ENCODE data around the gene KRTAP5-10.
"Not testable (repeated sequence)": the region's sequence is repeated elsewhere in the genome, so short reads cannot be mapped to it uniquely, and the experiment has no call there.

Gene KRTAP5-10

DNA sequence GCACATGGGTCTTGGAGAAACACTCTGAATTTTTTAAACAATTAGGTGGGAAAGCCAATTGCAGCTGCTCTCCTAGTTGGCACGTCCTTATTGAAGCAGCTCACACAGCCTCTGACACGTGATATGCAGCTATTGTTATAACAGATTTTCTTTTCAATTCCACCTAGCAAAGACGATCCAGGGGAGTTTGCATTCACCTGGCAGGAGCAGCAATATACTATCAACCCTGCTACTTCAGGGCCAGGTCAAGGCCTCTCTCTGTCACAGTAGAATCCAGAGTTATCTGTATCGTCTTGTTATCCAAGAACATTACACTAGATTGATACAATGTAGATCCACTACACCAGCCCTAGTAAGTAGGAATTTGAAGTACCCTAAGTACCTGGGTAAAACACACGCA is 9.1 kb downstream of the KRTAP5-10 start:
- no peak for DNase-seq

DNA sequence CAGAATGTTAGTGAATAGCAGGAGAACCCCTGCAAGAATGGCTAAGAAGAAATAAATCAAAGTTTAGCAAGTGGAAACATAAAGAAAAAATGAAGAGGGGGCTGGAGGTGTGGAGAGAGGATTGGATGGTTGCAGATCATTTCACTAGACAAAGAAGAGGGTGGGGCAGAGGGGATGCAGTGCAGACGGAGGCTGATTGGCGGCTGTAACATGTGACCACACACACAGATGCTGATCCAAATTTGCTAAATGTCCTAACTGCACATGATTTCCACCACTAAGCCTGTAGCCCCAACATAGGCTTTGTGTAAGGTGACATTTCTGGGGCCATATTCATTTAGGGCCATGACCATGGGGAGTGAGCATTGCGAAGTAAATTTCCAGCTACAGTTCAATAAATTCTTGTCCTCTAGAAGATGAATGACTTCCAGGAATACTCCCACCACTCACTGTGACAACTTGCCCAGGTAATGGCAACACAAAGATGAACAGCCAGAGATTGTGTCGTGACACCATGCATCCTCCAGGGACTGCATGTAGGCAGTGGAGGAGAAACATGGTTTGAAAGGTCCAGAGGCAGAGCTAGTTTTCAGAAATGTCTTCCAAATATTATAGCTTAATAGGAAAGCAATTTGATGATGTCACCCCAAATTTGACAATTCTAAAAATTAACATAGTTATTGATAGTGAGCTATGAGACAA is 10.5 kb downstream of the KRTAP5-10 start:
- no peak for DNase-seq

DNA sequence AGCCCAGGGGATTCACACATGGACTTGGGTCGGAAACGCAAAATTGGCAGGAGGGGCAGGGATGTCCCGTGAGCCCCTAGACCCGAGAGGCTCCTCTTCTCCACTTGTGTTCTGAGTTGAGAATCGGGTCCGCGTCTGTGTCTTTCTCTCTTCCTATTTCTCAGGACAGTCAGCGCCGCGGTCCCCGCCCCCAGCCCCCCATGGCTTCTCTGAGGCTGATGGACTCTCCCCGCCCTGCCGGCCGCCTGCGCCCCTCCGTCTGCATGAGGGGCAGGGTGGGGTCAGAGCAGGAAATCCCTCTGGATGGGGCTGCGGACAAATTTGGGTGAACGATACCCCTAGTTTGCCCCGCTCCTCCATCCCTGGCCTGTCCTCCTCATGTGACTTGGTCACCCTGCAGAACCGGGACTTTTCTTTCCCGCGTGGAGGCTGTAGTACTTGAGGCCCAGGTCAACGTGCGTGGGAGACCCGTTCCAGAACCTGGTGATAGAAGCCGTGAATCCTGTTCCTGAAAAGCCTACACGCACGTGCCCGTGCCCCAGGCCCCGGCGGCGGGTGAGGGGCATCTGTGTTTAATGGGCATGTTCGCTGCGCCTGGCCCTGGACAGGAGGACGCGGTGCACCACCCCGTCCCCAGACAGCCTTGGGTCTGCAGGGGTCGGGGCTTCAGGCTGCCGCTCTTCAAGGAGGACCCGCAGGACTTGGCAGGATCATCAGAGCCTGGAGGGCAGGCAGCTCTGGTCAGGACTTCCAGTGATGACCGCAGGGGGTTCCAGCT is 11.5 kb downstream of the KRTAP5-10 start:
- DNase-seq, result not testable (repeated sequence)

DNA sequence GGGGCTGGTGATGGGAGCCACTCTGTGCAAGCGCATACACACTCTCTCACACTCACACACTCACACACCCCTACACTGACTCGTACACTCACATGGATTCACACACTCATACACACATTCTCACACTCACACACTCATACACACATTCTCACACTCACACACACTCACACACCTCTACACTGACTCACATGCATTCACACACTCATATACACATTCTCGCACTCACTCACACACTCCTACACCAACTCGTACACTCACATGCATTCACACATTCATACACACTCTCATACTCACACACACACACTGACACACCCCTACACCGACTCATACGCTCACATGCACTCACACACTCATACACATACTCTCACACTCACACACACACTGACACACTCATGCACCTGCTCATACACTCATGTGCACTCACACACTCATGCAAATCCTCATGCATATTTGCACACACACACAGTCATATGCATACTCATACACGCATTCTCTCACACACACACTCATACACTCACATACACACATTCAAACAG is 12.2 kb downstream of the KRTAP5-10 start:
- DNase-seq, result no peak

DNA sequence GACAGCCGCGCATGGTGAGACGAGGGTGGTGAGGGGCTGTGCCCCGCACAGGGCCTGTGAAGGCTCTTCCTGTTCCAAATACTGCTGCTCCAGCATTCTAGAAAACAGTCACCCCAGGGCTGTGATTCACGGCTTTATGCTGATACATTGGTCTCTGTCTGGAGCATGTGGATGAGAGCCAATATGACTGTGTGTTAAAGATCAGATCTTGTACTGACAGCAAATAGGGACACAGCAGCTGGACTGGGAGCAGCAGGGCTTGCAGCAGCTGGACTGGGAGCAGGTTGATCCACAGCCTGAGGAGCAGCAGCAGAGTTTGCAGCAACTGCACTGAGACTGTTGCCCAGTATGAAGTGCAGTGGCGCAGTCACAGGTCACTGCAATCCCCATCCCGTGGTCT is 14.2 kb downstream of the KRTAP5-10 start:
- not testable (repeated sequence) for DNase-seq

DNA sequence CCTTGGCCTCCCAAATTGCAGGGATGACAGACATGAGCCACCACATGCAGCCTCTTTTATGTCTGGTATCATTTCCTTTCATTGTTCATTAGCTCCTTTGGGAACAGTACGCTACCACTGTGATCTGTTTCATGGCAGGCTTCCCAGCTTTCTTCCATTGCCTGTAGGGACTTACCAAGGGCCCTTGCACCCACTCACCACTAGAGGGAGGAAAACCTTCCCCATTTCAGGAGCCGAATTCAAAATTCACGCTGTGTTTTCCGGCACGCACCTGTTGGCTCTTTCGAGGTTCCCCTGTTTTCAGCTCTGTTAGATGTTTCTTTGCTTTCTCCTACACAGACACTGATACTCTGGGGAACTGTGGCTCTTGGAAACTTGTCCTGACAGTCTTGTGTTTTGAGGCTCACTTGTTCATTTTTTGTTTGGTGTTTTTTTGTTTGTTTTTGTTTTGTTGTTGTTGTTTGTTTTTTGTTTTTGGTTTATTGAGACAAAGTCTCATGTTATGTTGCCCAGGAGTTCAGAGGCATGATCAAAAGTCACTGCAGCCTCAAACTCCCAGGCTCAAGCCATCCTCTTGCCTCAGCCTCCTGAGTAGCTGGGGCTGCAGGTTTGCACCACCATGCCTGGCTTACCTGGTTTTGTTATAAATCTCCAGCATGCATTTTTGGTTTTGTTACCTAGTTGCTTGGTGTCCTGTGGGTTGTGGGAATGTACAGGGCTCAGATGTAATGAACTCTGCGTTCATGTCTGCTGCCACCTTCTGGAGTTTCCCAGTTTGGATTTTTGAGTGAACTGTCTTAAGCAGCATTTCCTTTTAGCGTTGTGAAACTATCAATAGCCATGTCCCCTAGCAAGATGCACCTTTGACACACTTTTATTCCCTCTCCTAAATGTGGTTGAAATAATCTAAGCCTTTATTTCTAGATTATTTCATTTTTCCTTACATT is 15.0 kb downstream of the KRTAP5-10 start:
- peak; percentile 64 for DNase-seq

DNA sequence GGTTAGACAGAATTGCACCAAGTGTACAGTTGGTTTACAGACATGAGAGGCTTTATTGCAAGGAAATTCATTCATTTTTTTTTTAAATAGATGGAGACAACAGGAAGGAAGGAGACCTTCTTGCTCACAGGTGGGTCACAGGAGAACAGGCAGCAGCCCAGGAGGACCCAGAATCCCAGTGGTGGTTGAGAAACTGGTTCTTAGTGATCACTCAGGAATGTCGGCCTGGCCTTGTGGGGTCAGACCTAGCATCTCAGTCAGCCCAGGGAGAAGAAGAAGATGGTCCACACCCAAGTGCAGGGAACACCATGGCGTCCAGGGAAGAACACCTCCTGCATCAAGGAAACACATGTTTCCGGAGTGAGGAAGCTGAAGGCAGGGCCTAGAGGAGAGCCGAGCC is 16.5 kb downstream of the KRTAP5-10 start:
- no peak for DNase-seq

DNA sequence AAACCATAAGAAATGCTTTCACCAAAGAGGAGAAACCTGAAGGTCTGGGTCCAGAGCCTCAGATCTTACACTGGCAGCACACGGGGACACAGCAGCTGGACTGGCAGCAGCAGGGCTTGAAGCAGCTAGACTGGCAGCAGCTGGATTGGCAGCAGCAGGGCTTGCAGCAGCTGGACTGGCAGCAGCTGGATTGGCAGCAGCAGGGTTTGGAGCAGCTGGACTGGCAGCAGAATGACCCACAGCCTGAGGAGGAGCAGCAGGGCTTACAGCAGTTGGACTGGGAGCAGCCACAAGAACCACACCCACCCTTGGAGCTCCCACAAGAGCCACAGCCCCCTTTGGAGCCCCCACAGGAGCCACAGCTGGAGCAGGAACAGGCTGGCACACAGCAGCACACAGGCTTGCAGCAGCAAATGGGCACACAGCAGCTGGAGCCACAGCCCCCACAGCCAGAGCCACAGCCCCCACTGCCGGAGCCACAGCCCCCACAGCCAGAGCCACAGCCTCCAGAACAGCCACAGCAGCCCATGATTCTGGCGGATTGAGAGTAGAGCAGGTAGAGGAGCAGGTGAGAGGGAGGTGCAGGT is 17.0 kb downstream of the KRTAP5-10 start, which contains the start of gene KRTAP5-11:
Gene KRTAP5-11, minus strand, starts transcription at position 567 of the 587 bp plus-strand sequence. Its CDS starts 38 bp downstream, at position 529.
- DNase-seq, result no peak

DNA sequence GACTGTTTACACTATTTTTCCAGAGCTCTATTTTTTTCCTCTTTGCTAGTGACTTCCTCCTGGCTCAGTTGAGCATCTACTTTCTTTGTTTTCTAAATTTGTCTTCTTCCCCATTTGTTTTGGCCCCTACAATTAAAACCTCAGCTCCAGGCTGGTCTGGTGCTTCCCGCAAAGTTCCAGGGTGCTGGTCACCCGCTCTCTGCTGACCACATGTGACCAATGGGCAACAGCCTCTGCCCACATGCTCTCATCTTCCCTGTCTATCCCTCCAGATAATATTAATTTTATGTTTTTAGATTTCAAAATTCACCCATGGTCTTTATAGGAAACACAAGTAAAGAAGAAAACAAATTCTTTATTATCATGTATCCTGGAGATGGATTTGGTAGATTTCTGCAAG is 17.6 kb downstream of the KRTAP5-10 start:
- not testable (repeated sequence) for DNase-seq

DNA sequence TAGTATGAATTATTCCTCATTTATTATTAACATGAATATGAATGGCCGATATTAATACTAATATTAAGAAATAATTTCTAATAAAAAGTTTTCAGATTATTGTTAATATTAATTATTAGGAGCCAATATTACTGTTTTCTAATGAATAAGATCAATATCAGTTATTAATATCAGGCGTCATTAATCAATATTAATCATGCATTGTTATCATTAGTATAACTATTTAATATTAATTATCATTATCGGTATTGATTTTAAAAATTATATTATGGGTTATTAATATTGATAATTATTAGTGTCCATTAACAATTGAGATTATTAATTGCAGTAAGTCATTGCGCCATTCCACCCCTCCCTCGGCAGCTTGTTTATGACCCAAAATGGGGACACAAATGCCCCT is 20.3 kb downstream of the KRTAP5-10 start:
- DNase-seq, result not testable (repeated sequence)

DNA sequence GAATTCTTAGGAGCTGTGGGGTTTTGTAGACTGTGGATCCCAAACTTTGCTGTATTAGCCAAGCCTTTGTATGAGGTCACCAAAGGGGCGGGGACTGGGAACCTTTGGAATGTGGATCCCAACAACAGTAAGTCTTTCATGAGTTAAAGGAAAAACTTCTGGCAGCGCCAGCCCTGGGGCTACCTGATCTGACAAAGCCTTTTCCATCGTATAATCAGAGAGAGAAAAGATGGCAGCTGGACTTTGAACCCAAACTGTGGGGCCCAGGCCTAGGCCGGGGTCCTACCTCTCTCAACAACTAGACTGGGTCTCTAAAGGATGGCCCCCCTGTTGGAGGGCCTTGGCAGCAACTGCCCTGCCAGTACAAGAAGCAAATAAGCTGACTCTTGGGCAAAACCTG is 23.0 kb downstream of the KRTAP5-10 start:
- not testable (repeated sequence) for DNase-seq

DNA sequence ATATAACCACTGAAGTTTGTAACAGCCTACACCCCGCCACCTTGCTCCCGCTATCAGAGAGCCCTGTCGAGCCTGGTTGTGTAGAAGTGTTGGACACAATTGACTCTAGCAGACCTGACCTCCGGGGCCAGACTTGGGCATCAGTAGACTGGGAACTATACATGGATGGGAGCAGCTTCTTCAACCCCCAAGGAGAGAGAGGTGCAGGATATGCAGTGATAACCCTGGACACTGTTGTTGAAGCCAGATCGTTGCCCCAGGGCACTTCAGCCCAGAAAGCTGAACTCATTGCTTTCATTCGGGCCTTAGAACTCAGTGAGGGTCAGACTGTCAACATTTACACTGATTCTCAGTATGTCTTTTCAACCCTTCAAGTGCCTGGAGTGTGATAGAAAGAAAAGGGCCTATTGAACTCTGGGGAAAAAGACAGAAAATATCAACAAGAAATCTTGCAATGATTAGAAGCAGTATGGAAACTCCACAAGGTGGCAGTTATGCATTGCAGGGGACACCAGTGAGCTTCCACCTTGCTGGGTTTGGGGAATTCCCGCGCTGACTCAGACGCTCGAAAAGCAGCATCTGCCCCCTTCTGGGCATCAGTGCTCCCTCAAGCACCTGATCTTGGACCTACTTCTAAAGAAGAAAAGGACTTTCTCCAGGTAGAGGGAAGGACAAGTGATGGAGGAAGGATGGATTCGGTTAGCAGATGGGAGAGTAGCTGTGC is 23.6 kb downstream of the KRTAP5-10 start:
- not testable (repeated sequence) for DNase-seq

DNA sequence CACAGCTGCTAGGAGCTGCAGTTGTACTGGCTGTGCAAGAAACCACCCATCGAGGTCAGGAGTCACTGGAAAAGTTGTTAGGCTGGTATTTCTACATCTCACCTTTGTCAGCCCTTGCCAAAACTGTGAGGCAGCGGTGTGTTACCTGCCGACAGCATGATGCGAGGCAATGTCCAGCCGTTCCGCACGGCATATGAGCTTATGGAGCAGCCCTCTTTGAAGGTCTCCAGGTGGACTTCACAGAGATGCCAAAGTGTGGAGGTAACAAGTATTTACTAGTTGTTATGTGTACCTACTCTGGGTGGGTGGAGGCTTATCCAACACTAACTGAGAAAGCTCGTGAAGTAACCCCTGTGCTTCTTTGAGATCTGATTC is 24.2 kb downstream of the KRTAP5-10 start:
- not testable (repeated sequence) for DNase-seq

DNA sequence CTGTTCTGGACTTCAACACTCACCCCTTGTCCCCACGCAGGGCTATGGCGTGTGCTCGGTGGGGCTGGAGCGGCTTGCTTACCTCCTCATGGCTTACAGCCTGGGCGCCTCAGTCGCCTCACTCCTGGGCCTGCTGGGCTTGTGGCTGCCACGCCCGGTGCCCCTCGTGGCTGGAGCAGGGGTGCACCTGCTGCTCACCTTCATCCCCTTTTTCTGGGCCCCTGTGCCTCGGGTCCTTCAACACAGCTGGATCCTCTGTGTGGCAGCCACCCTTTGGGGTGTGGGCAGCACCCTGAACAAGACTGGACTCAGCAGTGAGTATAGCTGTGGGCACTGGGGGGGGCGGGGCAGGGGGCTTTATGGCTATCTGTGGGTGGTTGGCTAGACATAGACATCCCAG is 37.9 kb downstream of the KRTAP5-10 start:
- DNase-seq, result not testable (repeated sequence)

DNA sequence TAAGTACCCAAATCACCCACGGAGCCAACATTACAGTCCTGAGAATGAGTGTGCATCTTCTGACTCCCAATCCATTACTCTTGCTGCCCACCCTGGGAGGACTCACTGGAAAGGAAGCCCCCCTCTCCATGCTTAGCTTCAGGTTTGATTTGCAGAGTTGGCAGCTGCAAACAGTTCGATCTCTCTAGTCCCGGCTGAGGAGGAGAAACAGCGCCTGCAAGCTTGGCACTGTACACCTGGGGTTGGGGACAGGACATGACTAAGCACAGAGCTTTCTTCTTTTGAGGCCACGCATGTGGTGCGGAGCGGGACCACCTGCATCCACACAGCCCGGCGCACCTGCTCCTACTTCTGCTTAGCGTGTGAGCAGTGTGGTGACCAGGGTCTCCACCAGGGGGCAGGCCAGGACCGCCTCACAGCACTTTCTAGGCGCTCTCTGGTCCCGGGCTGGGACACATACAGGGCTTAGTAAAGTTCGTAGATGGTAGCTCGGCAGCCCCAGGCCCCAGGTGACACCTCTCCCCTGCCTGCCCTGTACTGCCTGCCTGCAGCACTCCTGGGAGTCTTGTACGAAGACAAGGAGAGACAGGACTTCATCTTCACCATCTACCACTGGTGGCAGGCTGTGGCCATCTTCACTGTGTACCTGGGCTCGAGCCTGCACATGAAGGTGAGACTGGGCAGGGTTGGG is 39.6 kb downstream of the KRTAP5-10 start:
- DNase-seq, result not testable (repeated sequence)

DNA sequence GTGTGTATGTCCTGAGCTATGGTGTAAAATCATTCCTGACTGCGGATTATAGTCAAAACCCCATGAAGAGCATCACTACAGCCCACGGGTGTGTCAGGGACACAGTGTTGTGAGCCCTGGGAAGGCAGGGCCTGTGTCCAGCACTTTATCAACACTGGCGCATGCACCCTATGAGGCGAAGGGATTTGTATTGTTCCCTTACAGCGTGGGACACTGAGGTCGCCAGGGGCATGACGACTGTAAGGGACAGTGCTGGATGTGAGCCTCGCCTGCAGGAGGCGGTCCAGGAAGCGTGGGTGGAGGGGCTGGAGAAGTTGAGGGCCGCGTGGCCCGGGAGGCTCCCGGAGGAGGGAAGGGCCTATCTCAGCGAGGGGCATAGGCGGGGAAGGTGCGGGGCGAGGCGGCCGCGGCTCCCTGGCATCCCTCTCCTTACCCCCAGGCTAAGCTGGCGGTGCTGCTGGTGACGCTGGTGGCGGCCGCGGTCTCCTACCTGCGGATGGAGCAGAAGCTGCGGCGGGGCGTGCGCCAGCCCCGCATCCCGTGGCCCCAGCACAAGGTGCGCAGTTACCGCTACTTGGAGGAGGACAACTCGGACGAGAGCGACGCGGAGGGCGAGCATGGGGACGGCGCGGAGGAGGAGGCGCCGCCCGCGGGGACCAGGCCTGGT is 41.6 kb downstream of the KRTAP5-10 start:
- not testable (repeated sequence) for DNase-seq

DNA sequence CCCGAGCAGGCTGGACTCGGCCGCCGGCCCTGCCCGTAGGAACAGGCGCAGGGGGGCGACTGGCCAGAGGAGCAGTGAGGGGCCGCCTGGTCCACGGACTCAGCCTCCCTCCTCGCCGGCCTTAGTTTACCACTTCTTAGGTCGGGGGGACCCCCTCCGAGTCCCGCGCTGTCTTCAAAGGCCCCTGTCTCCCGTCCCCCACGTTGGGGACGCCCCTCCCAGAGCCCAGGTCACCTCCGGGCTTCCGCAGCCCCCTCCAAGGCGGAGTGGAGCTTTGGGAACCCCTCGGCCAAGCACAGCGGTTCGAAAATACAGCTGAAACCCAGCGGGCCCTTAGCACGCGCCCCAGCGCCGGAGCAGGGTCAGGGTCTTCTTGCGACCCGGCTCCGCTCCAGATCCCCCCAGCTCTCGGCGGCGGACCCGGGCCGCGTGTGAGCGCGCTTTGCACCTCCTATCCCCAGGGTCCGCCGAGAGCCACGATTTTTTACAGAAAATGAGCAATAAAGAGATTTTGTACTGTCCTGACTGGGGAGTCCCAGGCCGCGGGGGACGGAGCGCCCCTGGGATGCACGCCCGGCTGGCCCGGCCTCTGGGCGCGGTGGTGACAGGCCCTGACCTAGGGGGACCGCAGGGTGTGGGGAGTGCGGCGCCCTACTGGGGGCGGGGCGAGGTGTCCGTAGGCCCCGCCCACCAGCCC is 42.3 kb downstream of the KRTAP5-10 start:
- not testable (repeated sequence) for DNase-seq

DNA sequence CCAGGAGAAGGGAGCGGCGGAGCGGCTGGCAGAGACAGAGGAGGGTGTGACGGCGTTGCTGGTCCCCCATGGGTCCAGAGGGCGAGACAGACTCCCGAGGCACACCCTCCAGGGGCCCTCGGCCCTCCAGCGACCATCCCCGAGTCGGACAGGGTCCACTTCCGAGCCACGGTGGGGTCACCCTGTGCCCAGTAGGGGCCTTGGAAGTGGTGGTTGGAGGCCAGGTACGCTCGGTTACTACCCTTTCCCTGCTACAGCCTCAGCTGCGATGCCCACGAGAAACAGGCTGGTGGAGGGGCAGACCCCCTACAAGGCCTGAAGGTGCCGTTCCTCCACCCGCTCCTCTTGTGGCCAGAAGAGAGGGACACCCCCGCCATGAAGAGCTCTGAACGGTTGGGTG is 42.9 kb downstream of the KRTAP5-10 start:
- not testable (repeated sequence) for DNase-seq

DNA sequence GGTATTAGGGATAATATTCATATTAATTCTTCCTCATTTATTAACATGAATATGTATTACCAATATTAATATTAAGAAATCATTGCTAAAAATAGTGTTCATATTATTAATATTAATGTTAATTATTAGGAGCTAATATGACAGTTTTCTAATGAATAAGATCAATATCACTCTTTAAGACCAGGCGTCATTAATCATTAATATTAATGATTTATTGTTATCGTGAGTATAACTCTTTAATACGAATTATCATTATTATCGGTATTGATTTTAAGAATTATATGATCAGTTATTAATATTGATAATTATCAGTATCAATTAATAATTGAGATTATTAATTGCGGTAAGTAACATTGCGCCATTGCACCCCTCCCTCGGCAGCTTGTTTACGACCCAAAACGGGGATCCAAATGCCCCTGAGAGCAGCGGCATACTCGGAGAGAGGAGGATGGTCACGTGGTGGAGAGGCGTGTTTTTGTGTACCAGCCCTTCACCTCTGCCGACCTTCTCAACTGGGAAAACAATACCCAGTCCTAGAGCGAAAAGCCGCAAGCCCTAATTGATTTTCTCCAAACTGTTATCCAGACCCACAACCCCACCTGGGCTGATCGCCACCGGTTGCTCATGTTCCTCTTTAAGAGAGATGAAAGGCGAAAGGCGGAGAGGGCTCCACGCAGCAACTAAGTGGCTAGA is 46.0 kb downstream of the KRTAP5-10 start:
- DNase-seq, result not testable (repeated sequence)
